PC-3 (cell line): ENCODE results near the gene ACO1.

Source experiments
- CTCF ChIP-seq: fragments of 300-600 bp; sonication (generic); conservative IDR thresholded peaks from 2 replicates; pipeline ENCODE4 v1.5.1; 2017; ENCODE audit warnings: antibody characterized with exemption, low read depth, mild to moderate bottlenecking, low read length
- EZH2phosphoT487 ChIP-seq: fragments of 300-600 bp; sonication (generic); IDR thresholded peaks from 2 replicates; pipeline ENCODE4 v1.6.1; 2018; ENCODE audit warnings: mild to moderate bottlenecking, antibody characterized with exemption, low read length, borderline replicate concordance

- TF ChIP-seq CTCF, result no peak
- no peak for TF ChIP-seq EZH2phosphoT487
Measured at GRCh38 chr9:32340361-32340760, 44.1 kb upstream of the ACO1 start.
